K562 (cell line): ENCODE results near the gene TRIM69. TPM values are rescaled to one million over a fixed set of nuclear protein-coding genes. Genes with fewer than 3 reads are reported as not detected.
A peak's percentile ranks its signal among the peaks of the same experiment; 100 is the strongest.

Experiments
- CBFA2T2 ChIP-seq: fragments of 450-650 bp; conservative IDR thresholded peaks from 2 replicates; pipeline ENCODE4 v1.6.1; 2017; ENCODE audit warnings: mild to moderate bottlenecking
- HMBOX1 ChIP-seq: sonication (generic); IDR thresholded peaks from 2 replicates; pipeline ENCODE4 v1.6.1; 2016
- TAL1 ChIP-seq: fragments of 450-650 bp; IDR thresholded peaks from 2 replicates; pipeline ENCODE4 v1.6.1; 2016; ENCODE audit warnings: mild to moderate bottlenecking
- polyA plus RNA-seq, 8 experiments: library from polyadenylated mRNA; depleted of rRNA in 4 of 8; stranded (reverse) in 5 of 8; unstranded in 3 of 8; fragments of >200 nt; fragmentation: Nextera tagmentation in 2 of 8; fragmentation: Illumina TruSeq in 1 of 8; extraction: Ambion mirVana in 2 of 8; extraction: Trizol in 1 of 8; gene quantifications; 2 replicates each; pipeline versions ENCODE4 v1.2.1 to v1.2.3, GENCODE V29; 2011 to 2014; ENCODE audit warnings: inconsistent platforms in 1 of 8, missing spikeins in 1 of 8
- total RNA-seq, 7 experiments: library from RNA; depleted of rRNA in 6 of 7; stranded (reverse); fragments of >200 nt in 6 of 7; fragmentation: Illumina TruSeq in 2 of 7; extraction: Trizol in 2 of 7; gene quantifications; 2 replicates each; pipeline versions ENCODE4 v1.2.1 to v1.2.3, GENCODE V29; 2011 to 2021; ENCODE audit warnings: low replicate concordance in 1 of 7
- TF ChIP-seq, protein P1 (sequence below), 2 experiments: fragments of 450-650 bp; IDR thresholded peaks; 2 replicates each; pipeline ENCODE4 v1.6.1; 2016; ENCODE audit warnings: mild to moderate bottlenecking in 2 of 2, borderline replicate concordance in 1 of 2, low read depth in 1 of 2, moderate library complexity in 1 of 2
- TF ChIP-seq, protein P2 (sequence below): fragments of 250-450 bp; sonication (Bioruptor Pico); IDR thresholded peaks from 2 replicates; pipeline ENCODE4 v1.4.0; 2020
- TF ChIP-seq, protein P3 (sequence below): fragments of 250-450 bp; sonication (Bioruptor Pico); IDR thresholded peaks from 2 replicates; pipeline ENCODE4 v1.4.0; 2020; ENCODE audit warnings: mild to moderate bottlenecking, moderate library complexity

Gene TRIM69
- total and polyA plus RNA-seq, 9 of the 15 experiments (the other 6 are each of a cell fraction or from before 2014, with no cell fraction given), result 1.0 to 4.3 (median 2.3) TPM

DNA sequence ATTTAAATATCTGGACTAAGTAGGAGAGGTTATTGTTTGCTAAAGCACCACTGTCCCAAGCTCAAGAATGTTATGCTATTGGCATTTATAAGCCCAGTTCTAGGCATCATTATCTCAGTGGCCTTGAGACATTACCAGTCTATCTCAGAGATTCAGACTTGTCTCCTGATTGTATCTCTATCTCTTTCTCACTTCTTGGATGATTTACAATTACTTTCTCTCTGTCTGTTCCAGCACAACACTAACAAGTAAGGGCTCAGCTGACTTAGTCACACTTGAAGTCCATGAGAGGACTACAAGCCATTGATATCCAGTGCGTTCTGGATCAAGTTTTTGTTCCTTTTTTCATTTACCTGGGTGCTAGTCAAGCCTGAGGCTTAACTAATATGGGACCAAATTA is 60.2 kb downstream of the TRIM69 start (continued):
- TF ChIP-seq, protein P1, sequence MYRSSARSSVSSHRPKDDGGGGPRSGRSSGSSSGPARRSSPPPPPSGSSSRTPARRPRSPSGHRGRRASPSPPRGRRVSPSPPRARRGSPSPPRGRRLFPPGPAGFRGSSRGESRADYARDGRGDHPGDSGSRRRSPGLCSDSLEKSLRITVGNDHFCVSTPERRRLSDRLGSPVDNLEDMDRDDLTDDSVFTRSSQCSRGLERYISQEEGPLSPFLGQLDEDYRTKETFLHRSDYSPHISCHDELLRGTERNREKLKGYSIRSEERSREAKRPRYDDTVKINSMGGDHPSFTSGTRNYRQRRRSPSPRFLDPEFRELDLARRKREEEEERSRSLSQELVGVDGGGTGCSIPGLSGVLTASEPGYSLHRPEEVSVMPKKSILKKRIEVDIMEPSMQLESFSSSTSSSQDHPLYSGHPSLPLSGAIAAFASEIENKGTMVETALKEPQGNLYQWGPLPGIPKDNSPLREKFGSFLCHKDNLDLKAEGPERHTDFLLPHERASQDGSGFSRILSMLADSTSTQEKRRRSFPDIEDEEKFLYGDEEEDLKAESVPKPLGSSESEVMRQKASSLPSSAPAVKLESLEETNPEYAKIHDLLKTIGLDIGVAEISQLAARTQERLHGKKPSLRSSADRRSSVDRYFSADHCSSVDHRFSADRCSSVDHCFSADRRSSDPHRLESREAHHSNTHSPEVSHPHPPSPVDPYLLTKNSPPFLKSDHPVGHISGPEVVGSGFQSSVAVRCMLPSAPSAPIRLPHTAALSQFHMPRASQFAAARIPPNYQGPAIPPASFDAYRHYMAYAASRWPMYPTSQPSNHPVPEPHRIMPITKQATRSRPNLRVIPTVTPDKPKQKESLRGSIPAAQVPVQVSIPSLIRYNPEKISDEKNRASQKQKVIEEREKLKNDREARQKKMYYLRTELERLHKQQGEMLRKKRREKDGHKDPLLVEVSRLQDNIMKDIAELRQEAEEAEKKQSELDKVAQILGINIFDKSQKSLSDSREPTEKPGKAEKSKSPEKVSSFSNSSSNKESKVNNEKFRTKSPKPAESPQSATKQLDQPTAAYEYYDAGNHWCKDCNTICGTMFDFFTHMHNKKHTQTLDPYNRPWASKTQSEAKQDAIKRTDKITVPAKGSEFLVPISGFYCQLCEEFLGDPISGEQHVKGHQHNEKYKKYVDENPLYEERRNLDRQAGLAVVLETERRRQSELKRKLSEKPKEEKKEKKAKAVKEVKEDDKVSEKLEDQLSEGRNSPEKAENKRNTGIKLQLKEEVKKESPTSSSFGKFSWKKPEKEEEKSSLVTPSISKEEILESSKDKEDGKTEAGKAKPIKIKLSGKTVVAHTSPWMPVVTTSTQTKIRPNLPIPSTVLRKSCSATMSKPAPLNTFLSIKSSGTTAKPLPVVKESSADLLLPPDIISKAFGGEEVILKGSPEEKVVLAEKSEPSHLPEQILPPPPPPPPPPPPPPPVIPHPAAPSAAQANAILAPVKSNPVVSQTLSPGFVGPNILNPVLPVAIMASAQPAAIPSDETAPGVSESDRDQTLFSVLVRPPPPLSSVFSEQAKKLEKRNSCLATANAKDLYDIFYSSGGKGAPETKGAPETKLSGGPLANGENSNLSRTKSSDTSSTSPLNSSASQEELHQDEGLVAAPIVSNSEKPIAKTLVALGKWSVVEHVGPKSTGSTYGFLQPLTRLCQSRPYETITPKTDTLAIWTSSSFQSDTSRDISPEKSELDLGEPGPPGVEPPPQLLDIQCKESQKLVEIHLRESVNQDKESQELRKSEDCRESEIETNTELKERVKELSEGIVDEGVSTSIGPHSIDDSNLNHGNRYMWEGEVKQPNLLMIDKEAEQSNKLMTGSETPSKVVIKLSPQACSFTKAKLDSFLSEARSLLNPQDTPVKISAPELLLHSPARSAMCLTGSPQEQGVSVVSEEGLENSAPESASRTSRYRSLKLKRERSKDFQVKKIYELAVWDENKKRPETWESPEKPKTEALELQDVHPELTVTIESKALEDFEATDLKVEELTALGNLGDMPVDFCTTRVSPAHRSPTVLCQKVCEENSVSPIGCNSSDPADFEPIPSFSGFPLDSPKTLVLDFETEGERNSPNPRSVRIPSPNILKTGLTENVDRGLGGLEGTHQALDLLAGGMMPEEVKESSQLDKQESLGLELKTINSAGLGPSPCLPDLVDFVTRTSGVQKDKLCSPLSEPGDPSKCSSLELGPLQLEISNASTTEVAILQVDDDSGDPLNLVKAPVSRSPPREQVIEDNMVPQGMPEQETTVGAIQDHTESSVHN (IDR thresholded peaks at IDR 0.05; ENCODE audit: borderline replicate concordance in 1 of 2, low read depth in 1 of 2), result no peak
- TF ChIP-seq TAL1 (peak; percentile 36; the same call in 1 of the 2 replicates), HMBOX1 (peak; percentile 66; the same call in 1 of the 2 replicates), CBFA2T2 (peak; percentile 26; the same call in 1 of the 2 replicates)
- TF ChIP-seq, protein P2, sequence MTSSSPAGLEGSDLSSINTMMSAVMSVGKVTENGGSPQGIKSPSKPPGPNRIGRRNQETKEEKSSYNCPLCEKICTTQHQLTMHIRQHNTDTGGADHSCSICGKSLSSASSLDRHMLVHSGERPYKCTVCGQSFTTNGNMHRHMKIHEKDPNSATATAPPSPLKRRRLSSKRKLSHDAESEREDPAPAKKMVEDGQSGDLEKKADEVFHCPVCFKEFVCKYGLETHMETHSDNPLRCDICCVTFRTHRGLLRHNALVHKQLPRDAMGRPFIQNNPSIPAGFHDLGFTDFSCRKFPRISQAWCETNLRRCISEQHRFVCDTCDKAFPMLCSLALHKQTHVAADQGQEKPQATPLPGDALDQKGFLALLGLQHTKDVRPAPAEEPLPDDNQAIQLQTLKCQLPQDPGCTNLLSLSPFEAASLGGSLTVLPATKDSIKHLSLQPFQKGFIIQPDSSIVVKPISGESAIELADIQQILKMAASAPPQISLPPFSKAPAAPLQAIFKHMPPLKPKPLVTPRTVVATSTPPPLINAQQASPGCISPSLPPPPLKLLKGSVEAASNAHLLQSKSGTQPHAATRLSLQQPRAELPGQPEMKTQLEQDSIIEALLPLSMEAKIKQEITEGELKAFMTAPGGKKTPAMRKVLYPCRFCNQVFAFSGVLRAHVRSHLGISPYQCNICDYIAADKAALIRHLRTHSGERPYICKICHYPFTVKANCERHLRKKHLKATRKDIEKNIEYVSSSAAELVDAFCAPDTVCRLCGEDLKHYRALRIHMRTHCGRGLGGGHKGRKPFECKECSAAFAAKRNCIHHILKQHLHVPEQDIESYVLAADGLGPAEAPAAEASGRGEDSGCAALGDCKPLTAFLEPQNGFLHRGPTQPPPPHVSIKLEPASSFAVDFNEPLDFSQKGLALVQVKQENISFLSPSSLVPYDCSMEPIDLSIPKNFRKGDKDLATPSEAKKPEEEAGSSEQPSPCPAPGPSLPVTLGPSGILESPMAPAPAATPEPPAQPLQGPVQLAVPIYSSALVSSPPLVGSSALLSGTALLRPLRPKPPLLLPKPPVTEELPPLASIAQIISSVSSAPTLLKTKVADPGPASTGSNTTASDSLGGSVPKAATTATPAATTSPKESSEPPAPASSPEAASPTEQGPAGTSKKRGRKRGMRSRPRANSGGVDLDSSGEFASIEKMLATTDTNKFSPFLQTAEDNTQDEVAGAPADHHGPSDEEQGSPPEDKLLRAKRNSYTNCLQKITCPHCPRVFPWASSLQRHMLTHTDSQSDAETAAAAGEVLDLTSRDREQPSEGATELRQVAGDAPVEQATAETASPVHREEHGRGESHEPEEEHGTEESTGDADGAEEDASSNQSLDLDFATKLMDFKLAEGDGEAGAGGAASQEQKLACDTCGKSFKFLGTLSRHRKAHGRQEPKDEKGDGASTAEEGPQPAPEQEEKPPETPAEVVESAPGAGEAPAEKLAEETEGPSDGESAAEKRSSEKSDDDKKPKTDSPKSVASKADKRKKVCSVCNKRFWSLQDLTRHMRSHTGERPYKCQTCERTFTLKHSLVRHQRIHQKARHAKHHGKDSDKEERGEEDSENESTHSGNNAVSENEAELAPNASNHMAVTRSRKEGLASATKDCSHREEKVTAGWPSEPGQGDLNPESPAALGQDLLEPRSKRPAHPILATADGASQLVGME (CRISPR knock-in tag), result no peak
- TF ChIP-seq, protein P3, sequence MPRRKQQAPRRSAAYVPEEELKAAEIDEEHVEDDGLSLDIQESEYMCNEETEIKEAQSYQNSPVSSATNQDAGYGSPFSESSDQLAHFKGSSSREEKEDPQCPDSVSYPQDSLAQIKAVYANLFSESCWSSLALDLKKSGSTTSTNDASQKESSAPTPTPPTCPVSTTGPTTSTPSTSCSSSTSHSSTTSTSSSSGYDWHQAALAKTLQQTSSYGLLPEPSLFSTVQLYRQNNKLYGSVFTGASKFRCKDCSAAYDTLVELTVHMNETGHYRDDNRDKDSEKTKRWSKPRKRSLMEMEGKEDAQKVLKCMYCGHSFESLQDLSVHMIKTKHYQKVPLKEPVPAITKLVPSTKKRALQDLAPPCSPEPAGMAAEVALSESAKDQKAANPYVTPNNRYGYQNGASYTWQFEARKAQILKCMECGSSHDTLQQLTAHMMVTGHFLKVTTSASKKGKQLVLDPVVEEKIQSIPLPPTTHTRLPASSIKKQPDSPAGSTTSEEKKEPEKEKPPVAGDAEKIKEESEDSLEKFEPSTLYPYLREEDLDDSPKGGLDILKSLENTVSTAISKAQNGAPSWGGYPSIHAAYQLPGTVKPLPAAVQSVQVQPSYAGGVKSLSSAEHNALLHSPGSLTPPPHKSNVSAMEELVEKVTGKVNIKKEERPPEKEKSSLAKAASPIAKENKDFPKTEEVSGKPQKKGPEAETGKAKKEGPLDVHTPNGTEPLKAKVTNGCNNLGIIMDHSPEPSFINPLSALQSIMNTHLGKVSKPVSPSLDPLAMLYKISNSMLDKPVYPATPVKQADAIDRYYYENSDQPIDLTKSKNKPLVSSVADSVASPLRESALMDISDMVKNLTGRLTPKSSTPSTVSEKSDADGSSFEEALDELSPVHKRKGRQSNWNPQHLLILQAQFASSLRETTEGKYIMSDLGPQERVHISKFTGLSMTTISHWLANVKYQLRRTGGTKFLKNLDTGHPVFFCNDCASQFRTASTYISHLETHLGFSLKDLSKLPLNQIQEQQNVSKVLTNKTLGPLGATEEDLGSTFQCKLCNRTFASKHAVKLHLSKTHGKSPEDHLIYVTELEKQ (CRISPR knock-in tag), result no peak
